H9 (cell line): ENCODE data around the gene BRCA1. TPM values are rescaled to one million over a fixed set of nuclear protein-coding genes. Genes with fewer than 3 reads are reported as not detected.
A peak's percentile ranks its signal among the peaks of the same experiment; 100 is the strongest.

Source experiments
- DNase-seq: peaks from one replicate; pipeline ENCODE4 v3.0.0-alpha.2; 2017
- H2AFZ ChIP-seq: one replicate; pipeline ENCODE4 v1.6.1; 2013; ENCODE audit warnings: mild to moderate bottlenecking, low read length, control low read depth, moderate library complexity
- H2AK5ac ChIP-seq: 2 replicates; pipeline ENCODE4 v1.6.1; 2013; ENCODE audit warnings: low read length, control low read depth, mixed read lengths; ENCODE audit not compliant: insufficient read length
- H2BK120ac ChIP-seq: one replicate; pipeline ENCODE4 v1.6.1; 2013; ENCODE audit warnings: low read depth, mild to moderate bottlenecking, low read length, control low read depth, inconsistent platforms; ENCODE audit not compliant: poor library complexity, severe bottlenecking
- H2BK12ac ChIP-seq: 2 replicates; pipeline ENCODE4 v1.6.1; 2013; ENCODE audit warnings: low read length, control low read depth, mixed read lengths, low read depth; ENCODE audit not compliant: insufficient read length
- H2BK15ac ChIP-seq: 2 replicates; pipeline ENCODE4 v1.6.1; 2013; ENCODE audit warnings: low read depth, low read length, control low read depth
- H2BK20ac ChIP-seq: one replicate; pipeline ENCODE4 v1.6.1; 2013; ENCODE audit warnings: low read depth, mild to moderate bottlenecking, low read length, control low read depth, inconsistent platforms; ENCODE audit not compliant: poor library complexity, severe bottlenecking
- H2BK5ac ChIP-seq: 2 replicates; pipeline ENCODE4 v1.6.1; 2013; ENCODE audit warnings: low read length, control low read depth, mixed read lengths; ENCODE audit not compliant: insufficient read length
- H3K14ac ChIP-seq: 2 replicates; pipeline ENCODE4 v1.6.1; 2013; ENCODE audit warnings: low read length, control low read depth; ENCODE audit not compliant: insufficient read depth
- H3K18ac ChIP-seq: 2 replicates; pipeline ENCODE4 v1.6.1; 2013; ENCODE audit warnings: low read depth, mild to moderate bottlenecking, mixed read lengths, low read length, control low read depth; ENCODE audit not compliant: insufficient read length
- H3K23ac ChIP-seq: 2 replicates; pipeline ENCODE4 v1.6.1; 2013; ENCODE audit warnings: low read length, control low read depth, mixed read lengths, low read depth; ENCODE audit not compliant: insufficient read length
- H3K23me2 ChIP-seq: 2 replicates; pipeline ENCODE4 v1.6.1; 2013; ENCODE audit warnings: low read depth, mild to moderate bottlenecking, mixed read lengths, low read length, control low read depth; ENCODE audit not compliant: insufficient read length, poor library complexity, severe bottlenecking
- H3K27ac ChIP-seq: 2 replicates; pipeline ENCODE4 v1.5.1; 2013; ENCODE audit warnings: low read length, control low read depth, mixed read lengths, low read depth; ENCODE audit not compliant: insufficient read length
- H3K27me3 ChIP-seq: 2 replicates; pipeline ENCODE4 v1.6.1; 2013; ENCODE audit warnings: low read length, control low read depth, inconsistent platforms; ENCODE audit not compliant: insufficient read depth
- H3K4ac ChIP-seq: 2 replicates; pipeline ENCODE4 v1.6.1; 2013; ENCODE audit warnings: low read depth, mild to moderate bottlenecking, control low read depth, inconsistent platforms, low read length, moderate library complexity
- H3K4me1 ChIP-seq: 2 replicates; pipeline ENCODE4 v1.6.1; 2013; ENCODE audit warnings: low read length, control low read depth, inconsistent platforms; ENCODE audit not compliant: insufficient read depth
- H3K4me2 ChIP-seq: 2 replicates; pipeline ENCODE4 v1.6.1; 2013; ENCODE audit warnings: low read length, control low read depth, mixed read lengths; ENCODE audit not compliant: insufficient read length, insufficient read depth
- H3K56ac ChIP-seq: 2 replicates; pipeline ENCODE4 v1.6.1; 2013; ENCODE audit warnings: low read depth, mild to moderate bottlenecking, mixed read lengths, low read length, control low read depth; ENCODE audit not compliant: insufficient read length
- H3K79me1 ChIP-seq: 2 replicates; pipeline ENCODE4 v1.6.1; 2013; ENCODE audit warnings: low read depth, mild to moderate bottlenecking, moderate library complexity, low read length, control low read depth, inconsistent platforms; ENCODE audit not compliant: insufficient read depth, poor library complexity, severe bottlenecking
- H3K79me2 ChIP-seq: 2 replicates; pipeline ENCODE4 v1.6.1; 2013; ENCODE audit warnings: low read length, control low read depth, inconsistent platforms; ENCODE audit not compliant: insufficient read depth
- H3K9ac ChIP-seq: 2 replicates; pipeline ENCODE4 v1.6.1; 2013; ENCODE audit warnings: low read length, control low read depth, mixed read lengths; ENCODE audit not compliant: insufficient read length; ENCODE audit errors: extremely low read depth
- H3K9me3 ChIP-seq: one replicate; pipeline ENCODE4 v1.6.1; 2013; ENCODE audit warnings: low read depth, low read length, inconsistent platforms; ENCODE audit not compliant: control insufficient read depth
- H3T11ph ChIP-seq: one replicate; pipeline ENCODE4 v1.6.1; 2013; ENCODE audit warnings: mild to moderate bottlenecking, low read length, control low read depth, inconsistent platforms
- H4K20me1 ChIP-seq: one replicate; pipeline ENCODE4 v1.6.1; 2013; ENCODE audit not compliant: control insufficient read depth, insufficient read length, insufficient read depth
- H4K5ac ChIP-seq: 2 replicates; pipeline ENCODE4 v1.6.1; 2013; ENCODE audit warnings: low read depth, mild to moderate bottlenecking, mixed read lengths, low read length, control low read depth; ENCODE audit not compliant: insufficient read length
- H4K8ac ChIP-seq: replicated peaks from 2 replicates; pipeline ENCODE4 v1.6.1; 2013; ENCODE audit warnings: low read length, control low read depth, mixed read lengths, low read depth; ENCODE audit not compliant: insufficient read length
- H4K91ac ChIP-seq: 2 replicates; pipeline ENCODE4 v1.6.1; 2013; ENCODE audit warnings: low read depth, mild to moderate bottlenecking, moderate library complexity, mixed read lengths, low read length, control low read depth; ENCODE audit not compliant: insufficient read length
- H3K27ac Mint-ChIP-seq, 3 experiments: 2 replicates in 2 of 3; 3 replicates in 1 of 3; pipeline ENCODE4 v1.8.0; 2020 to 2021; ENCODE audit warnings: mixed read lengths in 3 of 3, mild to moderate bottlenecking in 1 of 3, moderate library complexity in 1 of 3
- H3K27me3 Mint-ChIP-seq: 2 replicates; pipeline ENCODE4 v1.8.0; 2021; ENCODE audit warnings: low read depth, mild to moderate bottlenecking, moderate library complexity, mixed read lengths
- H3K36me3 Mint-ChIP-seq, 3 experiments: 2 replicates in 2 of 3; 3 replicates in 1 of 3; pipeline ENCODE4 v1.8.0; 2020 to 2021; ENCODE audit warnings: low read depth in 3 of 3, mixed read lengths in 3 of 3; ENCODE audit not compliant: insufficient read depth in 1 of 3
- H3K4me1 Mint-ChIP-seq, 2 experiments: 2 replicates each; pipeline ENCODE4 v1.8.0; 2020; ENCODE audit warnings: mixed read lengths in 2 of 2
- H3K4me3 Mint-ChIP-seq, 2 experiments: 2 replicates in 1 of 2; 3 replicates in 1 of 2; pipeline ENCODE4 v1.8.0; 2020 to 2021; ENCODE audit warnings: mild to moderate bottlenecking in 2 of 2, mixed read lengths in 2 of 2, moderate library complexity in 1 of 2
- H3K9me3 Mint-ChIP-seq, 2 experiments: 2 replicates in 1 of 2; 3 replicates in 1 of 2; pipeline ENCODE4 v1.8.0; 2020; ENCODE audit warnings: mild to moderate bottlenecking in 2 of 2, mixed read lengths in 2 of 2, moderate library complexity in 1 of 2
- CTCF ChIP-seq: fragments of 200-600 bp; sonication (generic); conservative IDR thresholded peaks from 3 replicates; pipeline ENCODE4 v1.8.0; 2021; ENCODE audit warnings: antibody characterized with exemption, mild to moderate bottlenecking
- WGBS: extraction: QIAGEN DNeasy Blood & Tissue Kit; methylation state at CpG from one replicate; pipeline ENCODE4 v1.1.7; 2013; ENCODE audit warnings: missing lambda C conversion rate, low lambda C conversion rate, mixed read lengths; ENCODE audit not compliant: insufficient read length; ENCODE audit errors: extremely low coverage; 5-methylcytosine and 5-hydroxymethylcytosine counted together
- total RNA-seq: library from RNA; stranded (reverse); gene quantifications from 2 replicates; pipeline ENCODE4 v1.2.1, GENCODE V29; 2021

BRCA1 gene
- total RNA-seq, 1 experiment from 2014 or later: 32.3 TPM

DNA sequence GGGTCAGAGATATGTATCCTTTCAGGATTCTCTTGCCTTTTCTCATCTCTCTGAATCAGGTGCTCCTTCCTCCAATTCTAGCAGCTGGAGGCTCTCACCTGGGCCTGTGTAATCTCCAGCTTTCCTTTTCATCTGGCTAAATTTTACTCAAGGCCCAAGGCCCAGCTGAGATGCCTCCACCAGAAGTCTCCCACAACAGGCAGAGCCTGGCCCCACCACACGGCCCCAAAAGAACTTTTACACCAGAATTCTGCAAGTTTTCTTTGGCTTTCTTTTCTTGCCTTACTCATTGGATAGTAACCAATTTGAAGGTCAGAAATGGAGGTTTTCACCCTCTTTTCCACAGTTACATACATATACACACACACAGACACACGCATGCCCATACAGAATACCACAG lies 85.5 kb downstream of the BRCA1 start:
- H3K18ac ChIP-seq: no peak overlapping the region
- H3K9ac ChIP-seq: no peak overlapping the region
- no peak overlapping the region for H3K56ac ChIP-seq
- H3K9me3 Mint-ChIP-seq: no peaks in the 10 kb centered on the region; a peak in 1 of 5 replicates
- H4K8ac ChIP-seq: no peak overlapping the region
- H3K79me1 ChIP-seq: no peaks in the 10 kb centered on the region
- no peaks in the 10 kb centered on the region for H3K27me3 ChIP-seq
- H2BK20ac ChIP-seq: no peak overlapping the region
- no peak overlapping the region for H2AFZ ChIP-seq
- H2AK5ac ChIP-seq: no peak overlapping the region
- no peaks in the 10 kb centered on the region for H3K23me2 ChIP-seq
- H4K91ac ChIP-seq: no peak overlapping the region
- peaks cover 68 to 81% of the 10 kb centered on the region in 2 experiments for H3K4me1 Mint-ChIP-seq
- H3K4me1 ChIP-seq: peaks cover 14% of the 10 kb centered on the region; the same call in 1 of the 2 replicates
- H3K27ac Mint-ChIP-seq: peak overlapping the region in 2 of 3 experiments; percentile 4 to 94; a peak in 3 of 7 replicates
- H3K27me3 Mint-ChIP-seq: no peaks in the 10 kb centered on the region
- H3K27ac ChIP-seq: no peak overlapping the region
- no peak overlapping the region for H3K14ac ChIP-seq
- no peaks in the 10 kb centered on the region for H3K9me3 ChIP-seq
- no peak overlapping the region for H2BK15ac ChIP-seq
- no peak overlapping the region for H2BK12ac ChIP-seq
- H3K4ac ChIP-seq: no peak overlapping the region
- H2BK5ac ChIP-seq: no peak overlapping the region
- no peak overlapping the region for H3K23ac ChIP-seq
- H3K79me2 ChIP-seq: no peaks in the 10 kb centered on the region
- H3K4me3 Mint-ChIP-seq: no peak overlapping the region; a peak in 1 of 5 replicates
- no peak overlapping the region for H3K4me2 ChIP-seq
- no peak for DNase-seq
- no peak overlapping the region for H3T11ph ChIP-seq
- H3K36me3 Mint-ChIP-seq: peaks cover 5 to 8% (median 7%) of the 10 kb centered on the region in 3 experiments; a peak in 4 of 7 replicates
- H4K5ac ChIP-seq: no peak overlapping the region
- H4K20me1 ChIP-seq: no peaks in the 10 kb centered on the region
- whole genome bisulfite sequencing: no CpG with 5 or more reads among the region's 2 CpGs
- no peak for TF ChIP-seq CTCF
- no peak overlapping the region for H2BK120ac ChIP-seq
